Prostate gland (tissue), 2 donors: ENCODE data around the gene PER1.

ENCODE experiments used
- CTCF ChIP-seq, 4 experiments: fragments of 200-600 bp in 2 of 4; fragments of 450-650 bp in 2 of 4; sonication (generic) in 2 of 4; IDR thresholded peaks; 1 replicate in 3 of 4; 2 replicates in 1 of 4; pipeline ENCODE4 v1.5.1; 2016 to 2019; ENCODE audit warnings: antibody characterized with exemption in 4 of 4, mild to moderate bottlenecking in 2 of 4, moderate library complexity in 2 of 4
- POLR2AphosphoS5 ChIP-seq: sonication (generic); formaldehyde crosslinking; IDR thresholded peaks from one replicate; pipeline ENCODE4 v1.6.1; 2017; ENCODE audit warnings: antibody characterized with exemption

DNA sequence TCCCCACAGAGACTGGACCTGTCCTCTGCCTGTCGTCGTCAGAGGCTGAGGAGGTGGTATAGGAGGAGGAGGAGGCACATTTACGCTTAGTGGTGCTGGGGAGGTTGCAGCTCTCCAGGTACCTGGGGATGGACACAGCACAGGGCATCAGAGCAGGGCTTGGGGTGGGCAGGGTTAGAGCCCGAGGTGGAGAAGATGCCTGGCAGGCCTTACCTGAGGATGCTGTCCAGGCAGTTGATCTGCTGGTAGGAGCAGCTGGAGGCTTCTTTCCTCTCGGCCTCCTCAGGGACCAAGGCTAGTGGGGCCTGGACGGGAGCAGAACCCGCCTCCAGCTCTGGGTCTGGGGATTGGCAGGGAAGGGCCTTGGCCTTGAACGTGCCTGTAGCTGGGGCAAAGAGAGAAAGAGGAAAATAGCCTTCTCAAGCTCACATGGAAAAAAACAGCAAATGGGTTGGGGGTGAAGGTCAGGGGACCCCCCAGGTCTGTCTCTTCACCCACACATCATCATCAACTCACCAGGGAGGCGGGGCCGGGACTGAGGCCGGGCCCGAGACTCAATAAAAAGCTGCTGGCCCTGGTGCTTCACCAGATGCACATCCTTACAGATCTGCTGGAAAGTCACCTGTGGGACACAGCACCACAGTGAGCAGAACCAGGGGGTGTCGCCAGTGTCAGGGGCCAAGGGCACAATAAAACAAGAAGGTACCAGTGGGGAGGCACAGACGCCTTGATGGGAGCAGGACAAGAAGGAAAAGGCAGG is 5.6 kb downstream of the PER1 start:
- TF ChIP-seq CTCF (IDR thresholded peaks at IDR 0.05) (no peak), POLR2AphosphoS5 (no peak)
